Measurements from ENCODE around the gene CACNB4. TPM values are rescaled to one million over a fixed set of nuclear protein-coding genes. Genes with fewer than 3 reads are reported as not detected.

The CACNB4 gene
- total RNA-seq, 3 donors from 2014 or later = 1.6 to 17.7 (median 11.5) TPM

- no peak for DNase-seq (ENCODE audit: low spot score in 2 of 2)
- H3K4me3 ChIP-seq = no peak overlapping the region
- H3K9me3 ChIP-seq = no peaks in the 10 kb centered on the region
- H3K27ac ChIP-seq = no peak overlapping the region
- no peak for TF ChIP-seq POLR2A (IDR thresholded peaks at IDR 0.05)
- no peak for TF ChIP-seq POLR2AphosphoS5 (IDR thresholded peaks at IDR 0.05)
- no peak for TF ChIP-seq CTCF (IDR thresholded peaks at IDR 0.05)
- intact Hi-C loops (cut with DNase I; ENCODE audit: low total_unique reads) = no loop called here
- no peaks in the 10 kb centered on the region for H3K27me3 ChIP-seq
- no peaks in the 10 kb centered on the region for H3K36me3 ChIP-seq
- no peaks in the 10 kb centered on the region for H3K4me1 ChIP-seq
Measured at GRCh38 chr2:152049541-152049940, 49.3 kb downstream of the CACNB4 start.

- no peaks in the 10 kb centered on the region for H3K27me3 ChIP-seq
- H3K9me3 ChIP-seq = no peaks in the 10 kb centered on the region
- TF ChIP-seq CTCF (IDR thresholded peaks at IDR 0.05) (no peak), POLR2AphosphoS5 (IDR thresholded peaks at IDR 0.05) (no peak), POLR2A (IDR thresholded peaks at IDR 0.05) (no peak)
- H3K4me1 ChIP-seq = no peaks in the 10 kb centered on the region
- H3K27ac ChIP-seq = no peak overlapping the region
- no peaks in the 10 kb centered on the region for H3K36me3 ChIP-seq
- intact Hi-C loops (cut with DNase I; ENCODE audit: low total_unique reads) = no loop called here
- H3K4me3 ChIP-seq = no peak overlapping the region
- DNase-seq (ENCODE audit: low spot score in 2 of 2) = no peak
Measured at GRCh38 chr2:152047824-152048471, 50.9 kb downstream of the CACNB4 start.

GRCh38 chr2:152046940-152047339 lies 51.9 kb downstream of the CACNB4 start:
- Histone ChIP-seq H3K27me3 (no peaks in the 10 kb centered on the region), H3K4me1 (no peaks in the 10 kb centered on the region), H3K4me3 (no peak overlapping the region), H3K27ac (peak overlapping the region; percentile 21 to 58), H3K36me3 (no peaks in the 10 kb centered on the region), H3K9me3 (no peaks in the 10 kb centered on the region)
- DNase-seq (ENCODE audit: low spot score in 2 of 2) = no peak
- no peak for TF ChIP-seq CTCF (IDR thresholded peaks at IDR 0.05)
- no peak for TF ChIP-seq POLR2AphosphoS5 (IDR thresholded peaks at IDR 0.05)
- TF ChIP-seq POLR2A (IDR thresholded peaks at IDR 0.05) = no peak
- intact Hi-C loops (cut with DNase I; ENCODE audit: low total_unique reads) = no loop called here

GRCh38 chr2:152042636-152043615 lies 55.9 kb downstream of the CACNB4 start:
- TF ChIP-seq CTCF (IDR thresholded peaks at IDR 0.05) (no peak), POLR2AphosphoS5 (IDR thresholded peaks at IDR 0.05) (no peak), POLR2A (IDR thresholded peaks at IDR 0.05) (no peak)
- Histone ChIP-seq H3K4me3 (no peak overlapping the region), H3K36me3 (no peaks in the 10 kb centered on the region), H3K4me1 (no peaks in the 10 kb centered on the region), H3K27me3 (no peaks in the 10 kb centered on the region), H3K27ac (no peak overlapping the region), H3K9me3 (no peaks in the 10 kb centered on the region)
- no peak for DNase-seq (ENCODE audit: low spot score in 2 of 2)
- intact Hi-C loops (cut with DNase I; ENCODE audit: low total_unique reads) = no loop called here

GRCh38 chr2:152038441-152038958 lies 60.3 kb downstream of the CACNB4 start:
- Histone ChIP-seq H3K27me3 (no peaks in the 10 kb centered on the region), H3K36me3 (no peaks in the 10 kb centered on the region), H3K9me3 (no peaks in the 10 kb centered on the region), H3K4me1 (peaks cover 0 to 4% of the 10 kb centered on the region in 2 donors), H3K27ac (peak overlapping the region in 1 of 2 donors; percentile 49), H3K4me3 (no peak overlapping the region)
- DNase-seq (ENCODE audit: low spot score in 2 of 2) = no peak
- TF ChIP-seq POLR2A (IDR thresholded peaks at IDR 0.05) (no peak), POLR2AphosphoS5 (IDR thresholded peaks at IDR 0.05) (no peak), CTCF (IDR thresholded peaks at IDR 0.05) (no peak)
- intact Hi-C loops (cut with DNase I; ENCODE audit: low total_unique reads) = no loop called here

Data from breast epithelium (tissue), 4 donors.